ENCODE measurements around the gene CIT.
A peak's percentile ranks its signal among the peaks of the same experiment; 100 is the strongest.
"Not testable (repeated sequence)": the region's sequence is repeated elsewhere in the genome, so short reads cannot be mapped to it uniquely, and the experiment has no call there.

CIT gene

DNA sequence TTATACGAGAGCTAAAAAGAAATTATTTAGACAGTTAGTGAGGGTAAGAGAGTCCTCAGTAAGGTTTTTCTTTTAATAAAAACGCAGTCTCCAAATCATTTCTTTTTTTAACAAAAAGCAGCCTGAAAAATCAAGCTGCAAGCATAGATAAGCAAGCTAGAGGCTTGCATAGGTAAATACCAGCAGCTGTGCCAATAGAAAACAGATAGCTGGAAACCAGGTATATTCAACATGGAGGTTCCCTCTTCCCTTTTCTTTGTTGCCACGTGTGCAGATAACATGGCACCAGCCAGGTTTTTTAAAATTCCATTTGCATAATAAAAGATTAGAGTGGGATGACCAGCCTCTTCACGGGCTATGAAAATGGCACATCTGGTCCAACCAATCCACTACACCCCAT lies 215.2 kb downstream of the CIT start:
- H3K4me3 ChIP-seq = no peak overlapping the region
- no peak overlapping the region for H3K27ac ChIP-seq
- TF ChIP-seq, protein P1, sequence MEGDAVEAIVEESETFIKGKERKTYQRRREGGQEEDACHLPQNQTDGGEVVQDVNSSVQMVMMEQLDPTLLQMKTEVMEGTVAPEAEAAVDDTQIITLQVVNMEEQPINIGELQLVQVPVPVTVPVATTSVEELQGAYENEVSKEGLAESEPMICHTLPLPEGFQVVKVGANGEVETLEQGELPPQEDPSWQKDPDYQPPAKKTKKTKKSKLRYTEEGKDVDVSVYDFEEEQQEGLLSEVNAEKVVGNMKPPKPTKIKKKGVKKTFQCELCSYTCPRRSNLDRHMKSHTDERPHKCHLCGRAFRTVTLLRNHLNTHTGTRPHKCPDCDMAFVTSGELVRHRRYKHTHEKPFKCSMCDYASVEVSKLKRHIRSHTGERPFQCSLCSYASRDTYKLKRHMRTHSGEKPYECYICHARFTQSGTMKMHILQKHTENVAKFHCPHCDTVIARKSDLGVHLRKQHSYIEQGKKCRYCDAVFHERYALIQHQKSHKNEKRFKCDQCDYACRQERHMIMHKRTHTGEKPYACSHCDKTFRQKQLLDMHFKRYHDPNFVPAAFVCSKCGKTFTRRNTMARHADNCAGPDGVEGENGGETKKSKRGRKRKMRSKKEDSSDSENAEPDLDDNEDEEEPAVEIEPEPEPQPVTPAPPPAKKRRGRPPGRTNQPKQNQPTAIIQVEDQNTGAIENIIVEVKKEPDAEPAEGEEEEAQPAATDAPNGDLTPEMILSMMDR (IDR thresholded peaks at IDR 0.05) = no peak
- H3K4me1 ChIP-seq = peaks cover 0 to 6% (median 2%) of the 10 kb centered on the region in 4 donors
- DNase-seq = no peak
- intact Hi-C loops (cut with DNase I; ENCODE audit: low total_unique reads) = no loop called here
- H3K36me3 ChIP-seq = no peaks in the 10 kb centered on the region
- H3K9me3 ChIP-seq = no peaks in the 10 kb centered on the region
- no peaks in the 10 kb centered on the region for H3K27me3 ChIP-seq

GRCh38 chr12:119660076-119660475 lies 217.0 kb downstream of the CIT start:
- intact Hi-C loops (cut with DNase I; ENCODE audit: low total_unique reads) = no loop called here
- H3K4me1 ChIP-seq = no peaks in the 10 kb centered on the region
- no peak overlapping the region for H3K27ac ChIP-seq
- H3K36me3 ChIP-seq = no peaks in the 10 kb centered on the region
- H3K4me3 ChIP-seq = no peak overlapping the region
- no peaks in the 10 kb centered on the region for H3K27me3 ChIP-seq
- TF ChIP-seq, protein P1 (IDR thresholded peaks at IDR 0.05) = no peak
- DNase-seq = no peak
- H3K9me3 ChIP-seq = no peaks in the 10 kb centered on the region

DNA sequence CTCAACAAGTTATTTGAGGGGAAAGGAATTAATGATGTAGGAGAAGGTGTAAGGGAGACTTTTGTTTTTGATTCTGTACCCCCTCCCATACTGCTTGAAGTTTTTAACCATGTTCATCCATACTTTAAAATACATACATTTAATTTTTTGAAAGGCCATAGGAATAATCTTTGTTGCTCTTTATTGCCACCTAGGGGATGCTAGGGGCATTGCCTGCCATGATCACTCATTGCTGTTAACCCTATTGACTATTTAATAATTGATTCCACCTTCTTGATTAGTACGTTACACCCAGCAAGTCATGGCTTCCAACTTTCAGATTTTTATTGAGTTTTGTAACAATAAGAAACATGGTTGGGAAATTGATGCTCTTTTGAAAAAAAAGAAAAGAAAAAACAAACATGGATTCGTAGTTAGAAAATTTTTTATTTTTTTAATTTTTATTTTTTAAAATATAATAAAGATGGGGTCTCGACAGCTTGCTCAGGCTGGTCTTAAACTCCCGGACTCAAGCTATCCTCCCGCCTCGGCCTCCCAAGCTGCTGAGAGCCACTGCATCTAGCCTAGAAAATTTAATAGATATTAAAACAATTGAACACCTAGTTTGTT lies 217.7 kb downstream of the CIT start:
- intact Hi-C loops (cut with DNase I; ENCODE audit: low total_unique reads) = no loop called here
- no peak overlapping the region for H3K4me3 ChIP-seq
- no peak for DNase-seq
- TF ChIP-seq, protein P1 (IDR thresholded peaks at IDR 0.05) = peak; percentile 60 to 90
- no peaks in the 10 kb centered on the region for H3K9me3 ChIP-seq
- H3K27me3 ChIP-seq = no peaks in the 10 kb centered on the region
- H3K36me3 ChIP-seq = no peaks in the 10 kb centered on the region
- H3K27ac ChIP-seq = no peak overlapping the region
- no peaks in the 10 kb centered on the region for H3K4me1 ChIP-seq

DNA sequence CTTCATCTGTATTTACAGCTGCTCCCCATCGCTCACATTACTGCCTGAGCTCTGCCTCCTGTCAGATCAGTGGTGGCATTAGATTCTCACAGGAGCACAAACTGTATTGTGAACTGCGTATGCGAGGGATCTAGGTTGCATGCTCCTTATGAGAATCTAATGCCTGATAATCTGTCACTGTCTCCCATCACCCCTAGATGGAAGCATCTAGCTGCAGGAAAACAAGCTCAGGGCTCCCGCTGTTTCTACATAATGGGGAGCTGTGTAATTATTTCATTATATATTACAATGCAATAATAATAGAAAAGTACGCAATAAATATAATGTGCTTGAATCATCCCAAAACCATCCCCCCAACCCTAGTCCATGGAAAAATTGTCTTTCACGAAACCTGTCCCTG lies 219.0 kb downstream of the CIT start:
- H3K4me1 ChIP-seq; intact Hi-C loops (cut with DNase I; ENCODE audit: low total_unique reads); H3K4me3 ChIP-seq; H3K27me3 ChIP-seq; H3K27ac ChIP-seq; H3K9me3 ChIP-seq; H3K36me3 ChIP-seq; DNase-seq: not testable (repeated sequence)

- H3K4me3 ChIP-seq; H3K9me3 ChIP-seq; DNase-seq; H3K4me1 ChIP-seq; H3K27ac ChIP-seq; H3K27me3 ChIP-seq; intact Hi-C loops (cut with DNase I; ENCODE audit: low total_unique reads); H3K36me3 ChIP-seq: not testable (repeated sequence)
Observed at GRCh38 chr12:119657001-119657400, 220.1 kb downstream of the CIT start.

DNA sequence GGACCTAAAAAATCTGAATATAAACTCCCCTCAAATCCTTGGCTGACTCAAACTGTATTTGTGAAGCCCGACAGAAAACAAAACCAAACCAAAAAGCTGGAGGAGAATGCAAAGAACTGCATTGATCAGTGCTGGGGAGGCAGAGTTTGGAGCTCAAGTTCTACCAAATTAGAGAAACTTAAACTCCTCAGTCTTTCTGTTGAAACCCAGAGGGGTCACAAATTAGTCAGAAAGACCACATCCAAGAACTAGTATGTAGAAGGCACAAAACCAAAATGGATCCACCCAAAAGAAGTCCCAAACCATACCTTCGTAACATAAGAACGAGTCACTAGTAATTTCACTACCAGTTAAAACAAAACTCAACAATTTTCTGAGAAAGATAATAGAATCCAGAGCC lies 224.5 kb downstream of the CIT start:
- Histone ChIP-seq H3K9me3 (peaks cover 0 to 10% (median 0%) of the 10 kb centered on the region in 3 donors), H3K27me3 (no peaks in the 10 kb centered on the region), H3K36me3 (no peaks in the 10 kb centered on the region), H3K4me1 (no peaks in the 10 kb centered on the region), H3K27ac (no peak overlapping the region), H3K4me3 (no peak overlapping the region)
- TF ChIP-seq, protein P1 (IDR thresholded peaks at IDR 0.05) = no peak
- intact Hi-C loops (cut with DNase I; ENCODE audit: low total_unique reads) = no loop called here
- no peak for DNase-seq
